GM23338 (cell line): Measurements from ENCODE around the gene DCST1. TPM values are rescaled to one million over a fixed set of nuclear protein-coding genes. Genes with fewer than 3 reads are reported as not detected.

Source experiments
- CTCF ChIP-seq, 2 experiments: fragments of 200-600 bp in 1 of 2; sonication (generic) in 1 of 2; conservative IDR thresholded peaks; 2 replicates each; pipeline versions ENCODE4 v1.5.1 to v1.6.1; 2016 to 2017; ENCODE audit warnings: antibody characterized with exemption in 2 of 2, low read depth in 2 of 2, mild to moderate bottlenecking in 2 of 2, moderate library complexity in 1 of 2
- ETS1 ChIP-seq: IDR thresholded peaks from 2 replicates; pipeline ENCODE4 v1.6.1; 2016; ENCODE audit warnings: antibody characterized with exemption
- EZH2 ChIP-seq: fragments of 200-600 bp; sonication (generic); IDR thresholded peaks from one replicate; pipeline ENCODE4 v1.8.0; 2017; ENCODE audit warnings: antibody characterized with exemption, mild to moderate bottlenecking, low read depth; ENCODE audit not compliant: unreplicated experiment
- EZH2phosphoT487 ChIP-seq: fragments of 200-600 bp; sonication (generic); IDR thresholded peaks from one replicate; pipeline ENCODE4 v1.8.1; 2018; ENCODE audit warnings: antibody characterized with exemption; ENCODE audit not compliant: unreplicated experiment
- POLR2AphosphoS5 ChIP-seq: IDR thresholded peaks from 2 replicates; pipeline ENCODE4 v1.6.1; 2016; ENCODE audit warnings: antibody characterized with exemption, low read depth
- REST ChIP-seq: IDR thresholded peaks from one replicate; pipeline ENCODE4 v1.6.1; 2018; ENCODE audit warnings: antibody characterized with exemption; ENCODE audit not compliant: unreplicated experiment
- STAT1 ChIP-seq: IDR thresholded peaks from one replicate; pipeline ENCODE4 v1.6.1; 2016; ENCODE audit warnings: antibody characterized with exemption; ENCODE audit not compliant: unreplicated experiment
- ZNF114 ChIP-seq: fragments of 250-450 bp; sonication (Bioruptor Pico); IDR thresholded peaks from 2 replicates; pipeline ENCODE4 v1.5.0; 2020; ENCODE audit warnings: mild to moderate bottlenecking, moderate library complexity
- polyA plus RNA-seq: library from polyadenylated mRNA; unstranded; fragments of >200 nt; fragmentation: Nextera tagmentation; extraction: Ambion mirVana; gene quantifications from 2 replicates; pipeline ENCODE4 v1.2.1, GENCODE V29; 2016
- total RNA-seq: library from RNA; depleted of rRNA; stranded (reverse); fragments of >200 nt; shearing (Covaris generic); gene quantifications from 2 replicates; pipeline ENCODE4 v1.2.3, GENCODE V29; 2014; rRNA removed

DCST1 gene
- total and polyA plus RNA-seq, 2 experiments from 2014 or later, result not detected

- TF ChIP-seq ETS1 (no peak), EZH2phosphoT487 (no peak), EZH2 (no peak), ZNF114 (CRISPR knock-in tag) (no peak), CTCF (conservative IDR thresholded peaks at IDR 0.05; ENCODE audit: low read depth in 2 of 2) (no peak), POLR2AphosphoS5 (no peak), STAT1 (no peak), REST (no peak)
Measured at GRCh38 chr1:155099331-155099730, 65.7 kb downstream of the DCST1 start (continued).

Other genes starting within 250 kb of the DCST1 start
- gene KCNN3, start 163.5 kb upstream of the DCST1 start, total RNA-seq, result 1.9 and 4.0 TPM in 2 replicates
- 3.0 and 3.1 TPM in 2 replicates for gene KCNN3, start 163.5 kb upstream of the DCST1 start, polyA plus RNA-seq
- 8.1 and 11.2 TPM in 2 replicates for gene PMVK, start 97.1 kb upstream of the DCST1 start, total RNA-seq
- gene PMVK, start 97.1 kb upstream of the DCST1 start, polyA plus RNA-seq, result 22.2 and 25.0 TPM in 2 replicates
- gene PBXIP1, start 77.7 kb upstream of the DCST1 start, total RNA-seq, result 29.6 and 31.8 TPM in 2 replicates
- gene PBXIP1, start 77.7 kb upstream of the DCST1 start, polyA plus RNA-seq, result 6.5 and 7.0 TPM in 2 replicates
- gene PYGO2, start 72.0 kb upstream of the DCST1 start, total RNA-seq, result 28.7 and 29.0 TPM in 2 replicates
- gene PYGO2, start 72.0 kb upstream of the DCST1 start, polyA plus RNA-seq, result 11.0 and 13.2 TPM in 2 replicates
- gene SHC1, start 63.1 kb upstream of the DCST1 start, total RNA-seq, result 196 and 211 TPM in 2 replicates
- 108 and 117 TPM in 2 replicates for gene SHC1, start 63.1 kb upstream of the DCST1 start, polyA plus RNA-seq
- 296 and 392 TPM in 2 replicates for gene CKS1B, start 59.1 kb upstream of the DCST1 start, total RNA-seq
- 562 and 617 TPM in 2 replicates for gene CKS1B, start 59.1 kb upstream of the DCST1 start, polyA plus RNA-seq
- 71.4 and 75.0 TPM in 2 replicates for gene FLAD1, start 50.5 kb upstream of the DCST1 start, total RNA-seq
- gene FLAD1, start 50.5 kb upstream of the DCST1 start, polyA plus RNA-seq, result 72.8 and 74.5 TPM in 2 replicates
- gene LENEP, start 40.2 kb upstream of the DCST1 start, total RNA-seq, result 1.5 and 1.6 TPM in 2 replicates
- not detected in 2 replicates for gene LENEP, start 40.2 kb upstream of the DCST1 start, polyA plus RNA-seq
- gene ZBTB7B, start 31.0 kb upstream of the DCST1 start, total RNA-seq, result 19.3 and 32.6 TPM in 2 replicates
- gene ZBTB7B, start 31.0 kb upstream of the DCST1 start, polyA plus RNA-seq, result 3.6 TPM in 2 replicates
- gene DCST2, start within 50 bp of the DCST1 start, total RNA-seq, result not detected in 2 replicates
- 0.28 and 0.78 TPM in 2 replicates for gene DCST2, start within 50 bp of the DCST1 start, polyA plus RNA-seq
- gene ADAM15, start 17.5 kb downstream of the DCST1 start, total RNA-seq, result 25.9 and 31.1 TPM in 2 replicates
- gene ADAM15, start 17.5 kb downstream of the DCST1 start, polyA plus RNA-seq, result 24.2 and 25.9 TPM in 2 replicates
- gene EFNA4, start 29.9 kb downstream of the DCST1 start, total RNA-seq, result 22.9 and 25.0 TPM in 2 replicates
- gene EFNA4, start 29.9 kb downstream of the DCST1 start, polyA plus RNA-seq, result 11.1 and 16.4 TPM in 2 replicates
- 13.6 and 14.5 TPM in 2 replicates for gene EFNA3, start 45.0 kb downstream of the DCST1 start, total RNA-seq
- 10.3 and 13.5 TPM in 2 replicates for gene EFNA3, start 45.0 kb downstream of the DCST1 start, polyA plus RNA-seq
- gene EFNA1, start 94.1 kb downstream of the DCST1 start, total RNA-seq, result 2.1 and 5.1 TPM in 2 replicates
- gene EFNA1, start 94.1 kb downstream of the DCST1 start, polyA plus RNA-seq, result 3.2 and 5.1 TPM in 2 replicates
- gene SLC50A1, start 102.0 kb downstream of the DCST1 start, total RNA-seq, result 30.0 and 50.5 TPM in 2 replicates
- gene SLC50A1, start 102.0 kb downstream of the DCST1 start, polyA plus RNA-seq, result 63.9 and 65.4 TPM in 2 replicates
- 13.6 and 19.2 TPM in 2 replicates for gene DPM3, start 106.7 kb downstream of the DCST1 start, total RNA-seq
- gene DPM3, start 106.7 kb downstream of the DCST1 start, polyA plus RNA-seq, result 71.4 and 76.5 TPM in 2 replicates
- 101 and 106 TPM in 2 replicates for gene KRTCAP2, start 139.5 kb downstream of the DCST1 start, total RNA-seq
- gene KRTCAP2, start 139.5 kb downstream of the DCST1 start, polyA plus RNA-seq, result 579 and 628 TPM in 2 replicates
- gene TRIM46, start 140.0 kb downstream of the DCST1 start, total RNA-seq, result 15.4 and 18.8 TPM in 2 replicates
- 7.4 and 8.1 TPM in 2 replicates for gene TRIM46, start 140.0 kb downstream of the DCST1 start, polyA plus RNA-seq
- 1.2 and 6.3 TPM in 2 replicates for gene THBS3, start 174.1 kb downstream of the DCST1 start, total RNA-seq
- gene THBS3, start 174.1 kb downstream of the DCST1 start, polyA plus RNA-seq, result 4.3 and 5.0 TPM in 2 replicates
- gene MTX1, start 174.9 kb downstream of the DCST1 start, total RNA-seq, result 66.7 and 77.7 TPM in 2 replicates
- gene MTX1, start 174.9 kb downstream of the DCST1 start, polyA plus RNA-seq, result 106 and 109 TPM in 2 replicates
- gene ENTREP3, start 221.7 kb downstream of the DCST1 start, total RNA-seq, result 34.7 and 46.3 TPM in 2 replicates
- gene ENTREP3, start 221.7 kb downstream of the DCST1 start, polyA plus RNA-seq, result 18.6 and 19.5 TPM in 2 replicates
- gene SCAMP3, start 228.5 kb downstream of the DCST1 start, total RNA-seq, result 47.2 and 52.5 TPM in 2 replicates
- 38.3 and 50.5 TPM in 2 replicates for gene SCAMP3, start 228.5 kb downstream of the DCST1 start, polyA plus RNA-seq
- 40.4 and 54.6 TPM in 2 replicates for gene CLK2, start 239.7 kb downstream of the DCST1 start, total RNA-seq
- gene CLK2, start 239.7 kb downstream of the DCST1 start, polyA plus RNA-seq, result 23.9 and 27.2 TPM in 2 replicates
- gene HCN3, start 243.6 kb downstream of the DCST1 start, total RNA-seq, result 3.5 and 4.9 TPM in 2 replicates
- 3.4 and 4.6 TPM in 2 replicates for gene HCN3, start 243.6 kb downstream of the DCST1 start, polyA plus RNA-seq